GM19438 (cell line): Measurements from ENCODE around the gene LIX1L.
"Not testable (repeated sequence)": the region's sequence is repeated elsewhere in the genome, so short reads cannot be mapped to it uniquely, and the experiment has no call there.

Source experiments
- ATAC-seq: cut with Tn5 transposase; IDR thresholded peaks from one replicate; pipeline ENCODE4 v1.9.1; 2021; ENCODE audit warnings: low read depth; ENCODE audit not compliant: unreplicated experiment

Gene LIX1L

GRCh38 chr1:145942871-145943270 is 14.9 kb downstream of the LIX1L start:
- no peak for ATAC-seq

- ATAC-seq, result no peak
These were observed 15.4 kb downstream of the LIX1L start for GRCh38 chr1:145942405-145942804.

GRCh38 chr1:145937436-145937835 is 20.4 kb downstream of the LIX1L start:
- no peak for ATAC-seq

- ATAC-seq, result no peak
These were observed 21.6 kb downstream of the LIX1L start for GRCh38 chr1:145936247-145936646.

GRCh38 chr1:145935708-145936107 is 22.1 kb downstream of the LIX1L start:
- ATAC-seq, result no peak

- ATAC-seq, result not testable (repeated sequence)
These were observed 25.3 kb downstream of the LIX1L start for GRCh38 chr1:145932522-145933009.

GRCh38 chr1:145927916-145928643 is 29.7 kb downstream of the LIX1L start:
- no peak for ATAC-seq

- peak; percentile 95 for ATAC-seq
These were observed 30.5 kb downstream of the LIX1L start, which contains the start of gene RBM8A for GRCh38 chr1:145927063-145927886. Gene RBM8A (minus strand): TSS chr1:145927484. CDS start chr1:145927426, 58 bp downstream.

- ATAC-seq, result peak; percentile 7
These were observed 31.1 kb downstream of the LIX1L start for GRCh38 chr1:145926686-145927062.

GRCh38 chr1:145922266-145922665 is 35.6 kb downstream of the LIX1L start:
- no peak for ATAC-seq

- not testable (repeated sequence) for ATAC-seq
These were observed 37.5 kb downstream of the LIX1L start for GRCh38 chr1:145920297-145920696.

GRCh38 chr1:145918992-145919939 is 38.6 kb downstream of the LIX1L start:
- ATAC-seq, result peak; percentile 14

GRCh38 chr1:145918144-145918991 is 39.4 kb downstream of the LIX1L start, which contains the start of gene PEX11B:
Gene PEX11B (minus strand): TSS chr1:145918717. CDS start chr1:145918688, 29 bp downstream.
- peak; percentile 90 for ATAC-seq

- no peak for ATAC-seq
These were observed 40.2 kb downstream of the LIX1L start for GRCh38 chr1:145917595-145917994.

- ATAC-seq, result no peak
These were observed 41.1 kb downstream of the LIX1L start for GRCh38 chr1:145916745-145917144.

GRCh38 chr1:145912128-145912641 is 45.6 kb downstream of the LIX1L start:
- ATAC-seq, result no peak

- no peak for ATAC-seq
These were observed 49.2 kb downstream of the LIX1L start for GRCh38 chr1:145908653-145909052.

- no peak for ATAC-seq
These were observed 50.7 kb downstream of the LIX1L start for GRCh38 chr1:145906954-145907753.
